ENCODE results near the gene TOP1. TPM values are rescaled to one million over a fixed set of nuclear protein-coding genes. Genes with fewer than 3 reads are reported as not detected.

The TOP1 gene
- total RNA-seq, 1 donor from 2014 or later = 17.2 TPM

DNA sequence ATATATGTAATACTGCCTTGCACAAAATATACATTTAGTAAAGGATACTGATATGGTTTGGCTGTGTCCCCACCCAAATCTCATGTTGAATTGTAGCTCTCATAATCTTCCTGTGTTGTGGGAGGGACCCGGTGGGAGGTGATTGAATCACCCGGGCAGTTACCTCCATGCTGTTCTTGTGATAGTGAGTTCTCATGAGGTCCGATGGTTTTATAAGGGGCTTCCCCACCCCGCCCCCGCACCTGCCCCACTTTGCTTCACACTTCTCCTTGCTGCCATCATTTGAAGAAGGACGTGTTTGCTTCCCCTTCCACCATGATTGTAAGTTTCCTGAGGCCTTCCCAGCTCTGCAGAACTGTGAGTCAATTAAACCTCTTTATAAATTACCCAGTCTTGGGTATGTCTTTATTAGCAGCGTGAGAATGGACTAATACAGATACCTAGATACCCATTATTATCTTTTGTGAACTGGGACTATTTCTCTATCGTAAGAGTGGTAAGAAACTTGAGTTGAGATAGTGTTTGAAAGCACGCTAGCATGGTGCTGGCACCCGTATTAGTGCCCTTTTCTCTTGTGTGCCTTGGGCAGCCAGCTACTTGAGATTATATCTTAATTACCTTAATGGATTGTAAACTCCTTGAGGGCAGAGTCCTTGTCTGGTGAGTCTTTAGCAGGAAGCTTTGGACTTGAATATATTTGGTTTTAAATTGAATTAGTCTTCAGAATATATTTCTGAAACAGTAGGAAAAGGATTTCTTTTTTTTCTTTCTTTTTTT, 25.6 kb downstream of the TOP1 start:
- Histone ChIP-seq H3K27me3 (ENCODE audit: control insufficient read depth in 3 of 3, insufficient read depth in 3 of 3, low read length in 3 of 3) (no peaks in the 10 kb centered on the region), H3K27ac (ENCODE audit: low read depth, low read length) (no peak overlapping the region), H3K4me3 (ENCODE audit: low read length in 3 of 3) (no peak overlapping the region), H3K4me1 (ENCODE audit: control insufficient read depth in 3 of 3, insufficient read depth in 3 of 3, low read length in 3 of 3) (peaks cover 26 to 35% (median 33%) of the 10 kb centered on the region in 3 donors), H3K9me3 (ENCODE audit: control insufficient read depth in 3 of 3, low read length in 3 of 3) (no peaks in the 10 kb centered on the region), H3K36me3 (ENCODE audit: control insufficient read depth in 3 of 3, insufficient read depth in 3 of 3, low read length in 3 of 3) (no peaks in the 10 kb centered on the region), H3K9ac (ENCODE audit: low read depth in 1 of 3, low read length in 3 of 3) (no peak overlapping the region)

DNA sequence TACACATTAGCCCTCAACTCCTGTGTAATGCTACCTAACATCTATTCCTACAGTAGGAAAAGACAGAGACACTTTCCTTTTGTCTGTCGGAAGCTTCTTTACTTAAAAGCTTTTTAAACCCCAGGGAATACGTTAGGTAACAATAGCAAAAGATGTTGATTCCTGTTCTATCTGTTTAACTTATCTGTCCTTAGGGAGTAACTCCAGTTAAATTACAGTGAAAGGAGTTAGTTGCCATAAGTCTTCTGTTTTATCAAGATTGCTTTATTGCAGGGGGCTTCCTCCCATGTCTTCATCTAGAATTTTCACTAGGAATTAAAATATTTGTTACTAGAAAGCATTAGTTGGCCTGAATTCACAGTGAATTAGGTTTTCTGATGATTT, 26.2 kb downstream of the TOP1 start:
- Histone ChIP-seq H3K9me3 (ENCODE audit: control insufficient read depth in 3 of 3, low read length in 3 of 3) (no peaks in the 10 kb centered on the region), H3K9ac (ENCODE audit: low read depth in 1 of 3, low read length in 3 of 3) (no peak overlapping the region), H3K4me3 (ENCODE audit: low read length in 3 of 3) (no peak overlapping the region), H3K36me3 (ENCODE audit: control insufficient read depth in 3 of 3, insufficient read depth in 3 of 3, low read length in 3 of 3) (no peaks in the 10 kb centered on the region), H3K4me1 (ENCODE audit: control insufficient read depth in 3 of 3, insufficient read depth in 3 of 3, low read length in 3 of 3) (peaks cover 22 to 31% (median 29%) of the 10 kb centered on the region in 3 donors), H3K27me3 (ENCODE audit: control insufficient read depth in 3 of 3, insufficient read depth in 3 of 3, low read length in 3 of 3) (no peaks in the 10 kb centered on the region), H3K27ac (ENCODE audit: low read depth, low read length) (no peak overlapping the region)

DNA sequence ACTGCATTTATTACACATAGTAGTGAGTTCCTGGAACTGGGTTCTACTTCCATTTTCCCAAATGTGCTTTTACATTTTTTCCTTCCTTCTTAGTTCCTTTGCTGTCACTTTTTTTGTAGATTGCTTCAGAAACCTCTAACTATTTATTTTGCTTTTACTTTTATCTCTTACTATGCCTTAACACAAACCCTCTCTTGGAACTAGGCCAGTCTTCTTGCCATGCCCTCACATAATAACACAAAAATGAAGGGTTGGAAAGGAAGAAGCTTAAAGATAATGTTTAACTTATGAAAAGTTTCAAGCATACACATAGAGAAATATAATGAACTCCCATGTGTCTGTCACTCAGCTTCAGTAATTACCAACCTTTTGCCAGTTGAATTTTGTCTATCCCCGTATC, 27.1 kb downstream of the TOP1 start:
- Histone ChIP-seq H3K27ac (ENCODE audit: low read depth, low read length) (no peak overlapping the region), H3K4me1 (ENCODE audit: control insufficient read depth in 3 of 3, insufficient read depth in 3 of 3, low read length in 3 of 3) (peaks cover 16 to 25% (median 25%) of the 10 kb centered on the region in 3 donors), H3K9me3 (ENCODE audit: control insufficient read depth in 3 of 3, low read length in 3 of 3) (no peaks in the 10 kb centered on the region)

DNA sequence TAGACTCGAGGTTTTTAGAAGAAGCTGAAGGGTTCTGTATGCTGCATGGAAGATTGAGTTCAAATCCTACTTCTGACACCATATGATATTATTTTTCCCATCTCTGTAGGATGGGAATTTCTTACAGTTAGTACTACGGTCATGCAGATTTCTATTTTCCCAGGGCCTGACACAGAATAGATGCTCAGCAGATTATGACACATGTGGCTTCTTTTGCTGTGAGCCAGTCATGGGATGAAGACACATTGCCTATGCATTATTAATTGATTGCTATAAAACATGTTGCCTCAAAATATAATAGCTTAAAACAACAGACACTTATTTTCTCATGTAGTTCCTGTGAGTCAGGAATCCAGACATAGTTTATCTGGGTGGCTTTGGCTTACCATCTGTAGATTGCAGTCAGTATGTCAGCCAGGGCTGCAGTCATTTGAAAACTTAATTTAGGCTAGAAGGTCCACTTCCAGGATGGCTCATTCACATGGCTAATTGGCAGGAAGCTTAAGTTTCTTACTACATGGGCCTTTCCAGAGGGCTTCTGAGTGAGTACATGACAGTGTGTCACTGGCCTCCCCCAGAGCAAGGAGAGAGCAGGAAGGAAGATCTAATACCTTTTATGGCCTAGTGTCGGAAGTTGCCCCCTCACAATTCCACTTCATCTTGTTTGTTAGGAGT, 29.5 kb downstream of the TOP1 start:
- Histone ChIP-seq H3K36me3 (ENCODE audit: control insufficient read depth in 3 of 3, insufficient read depth in 3 of 3, low read length in 3 of 3) (peaks cover 0 to 7% (median 4%) of the 10 kb centered on the region in 3 donors), H3K9ac (ENCODE audit: low read depth in 1 of 3, low read length in 3 of 3) (no peak overlapping the region)

More for the DNA sequence above, 27.1 kb downstream of the TOP1 start:
- H3K36me3 ChIP-seq (ENCODE audit: control insufficient read depth in 3 of 3, insufficient read depth in 3 of 3, low read length in 3 of 3) = no peaks in the 10 kb centered on the region
- H3K4me3 ChIP-seq (ENCODE audit: low read length in 3 of 3) = no peak overlapping the region
- H3K9ac ChIP-seq (ENCODE audit: low read depth in 1 of 3, low read length in 3 of 3) = no peak overlapping the region
- H3K27me3 ChIP-seq (ENCODE audit: control insufficient read depth in 3 of 3, insufficient read depth in 3 of 3, low read length in 3 of 3) = no peaks in the 10 kb centered on the region

DNA sequence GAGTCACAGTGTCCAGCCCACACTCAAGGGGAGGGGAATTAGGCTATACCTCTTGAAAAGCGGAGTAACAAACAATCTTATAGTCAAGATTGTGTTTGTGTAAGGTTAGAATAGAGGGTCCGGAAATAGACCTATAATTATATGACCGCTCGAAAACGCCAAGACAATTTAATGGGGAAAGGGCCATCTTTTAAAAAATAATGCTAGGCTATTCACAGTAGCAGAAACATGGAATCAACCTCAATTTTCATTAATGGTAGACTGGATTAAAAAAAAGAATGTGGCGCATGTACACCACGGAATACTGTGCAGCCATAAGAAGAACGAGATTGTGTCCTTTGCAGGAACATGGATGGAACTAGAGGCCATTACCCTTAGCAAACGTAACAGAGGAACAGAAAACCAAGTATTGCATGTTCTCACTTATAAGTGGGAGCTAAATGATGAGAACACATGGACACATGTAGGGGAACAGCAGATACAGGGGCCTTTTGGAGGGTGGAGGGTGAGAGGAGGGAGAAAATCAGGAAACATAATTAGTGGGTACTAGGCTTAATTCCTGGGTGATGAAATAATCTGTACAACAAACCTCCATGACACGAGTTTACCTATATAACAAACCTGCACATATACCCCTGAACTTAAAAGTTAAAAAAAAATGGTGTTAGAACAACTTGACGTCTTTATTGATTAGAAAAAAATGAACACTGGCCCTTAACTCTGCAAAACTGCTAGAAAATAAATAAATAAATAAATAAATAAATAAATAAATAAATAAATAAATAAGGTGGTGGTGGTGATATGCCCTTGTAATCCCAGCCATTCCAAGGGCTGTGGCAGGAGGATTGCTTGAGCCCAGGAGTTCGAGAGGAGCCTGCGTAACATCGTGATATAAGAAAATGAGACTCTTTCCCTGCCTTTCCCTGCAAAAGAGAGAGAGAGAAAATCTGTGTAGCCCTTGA, 30.3 kb downstream of the TOP1 start:
- peaks cover 0 to 6% (median 3%) of the 10 kb centered on the region in 3 donors for H3K4me1 ChIP-seq (ENCODE audit: control insufficient read depth in 3 of 3, insufficient read depth in 3 of 3, low read length in 3 of 3)
- H3K4me3 ChIP-seq (ENCODE audit: low read length in 3 of 3) = no peak overlapping the region
- H3K9ac ChIP-seq (ENCODE audit: low read depth in 1 of 3, low read length in 3 of 3) = no peak overlapping the region
- no peaks in the 10 kb centered on the region for H3K9me3 ChIP-seq (ENCODE audit: control insufficient read depth in 3 of 3, low read length in 3 of 3)
- no peak overlapping the region for H3K27ac ChIP-seq (ENCODE audit: low read depth, low read length)
- peaks cover 0 to 7% (median 4%) of the 10 kb centered on the region in 3 donors for H3K36me3 ChIP-seq (ENCODE audit: control insufficient read depth in 3 of 3, insufficient read depth in 3 of 3, low read length in 3 of 3)
- H3K27me3 ChIP-seq (ENCODE audit: control insufficient read depth in 3 of 3, insufficient read depth in 3 of 3, low read length in 3 of 3) = no peaks in the 10 kb centered on the region

More for the DNA sequence above, 29.5 kb downstream of the TOP1 start:
- Histone ChIP-seq H3K9me3 (ENCODE audit: control insufficient read depth in 3 of 3, low read length in 3 of 3) (no peaks in the 10 kb centered on the region), H3K4me1 (ENCODE audit: control insufficient read depth in 3 of 3, insufficient read depth in 3 of 3, low read length in 3 of 3) (peaks cover 3 to 6% (median 5%) of the 10 kb centered on the region in 3 donors), H3K4me3 (ENCODE audit: low read length in 3 of 3) (no peak overlapping the region), H3K27me3 (ENCODE audit: control insufficient read depth in 3 of 3, insufficient read depth in 3 of 3, low read length in 3 of 3) (no peaks in the 10 kb centered on the region), H3K27ac (ENCODE audit: low read depth, low read length) (no peak overlapping the region)

DNA sequence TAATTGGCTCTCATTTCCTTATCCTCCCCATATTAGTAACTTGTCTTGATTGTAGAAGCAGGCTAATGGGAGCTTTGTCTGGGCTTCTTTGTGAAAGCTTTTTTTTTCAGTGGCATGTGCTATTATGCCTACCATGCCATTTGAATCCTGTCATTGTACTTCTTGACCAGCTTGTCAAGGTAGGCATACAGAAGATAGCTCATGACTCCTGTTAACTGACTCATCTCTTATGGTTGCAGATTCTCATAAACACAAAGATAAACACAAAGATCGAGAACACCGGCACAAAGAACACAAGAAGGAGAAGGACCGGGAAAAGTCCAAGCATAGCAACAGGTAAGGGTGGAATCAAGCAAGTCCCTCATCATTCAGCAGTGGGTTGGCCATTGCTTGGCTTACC, 32.5 kb downstream of the TOP1 start:
- Histone ChIP-seq H3K27me3 (ENCODE audit: control insufficient read depth in 3 of 3, insufficient read depth in 3 of 3, low read length in 3 of 3) (no peaks in the 10 kb centered on the region), H3K36me3 (ENCODE audit: control insufficient read depth in 3 of 3, insufficient read depth in 3 of 3, low read length in 3 of 3) (peaks cover 0 to 7% (median 4%) of the 10 kb centered on the region in 3 donors), H3K4me1 (ENCODE audit: control insufficient read depth in 3 of 3, insufficient read depth in 3 of 3, low read length in 3 of 3) (peaks cover 0 to 6% (median 3%) of the 10 kb centered on the region in 3 donors), H3K4me3 (ENCODE audit: low read length in 3 of 3) (no peak overlapping the region), H3K9ac (ENCODE audit: low read depth in 1 of 3, low read length in 3 of 3) (no peak overlapping the region), H3K27ac (ENCODE audit: low read depth, low read length) (no peak overlapping the region), H3K9me3 (ENCODE audit: control insufficient read depth in 3 of 3, low read length in 3 of 3) (no peaks in the 10 kb centered on the region)

DNA sequence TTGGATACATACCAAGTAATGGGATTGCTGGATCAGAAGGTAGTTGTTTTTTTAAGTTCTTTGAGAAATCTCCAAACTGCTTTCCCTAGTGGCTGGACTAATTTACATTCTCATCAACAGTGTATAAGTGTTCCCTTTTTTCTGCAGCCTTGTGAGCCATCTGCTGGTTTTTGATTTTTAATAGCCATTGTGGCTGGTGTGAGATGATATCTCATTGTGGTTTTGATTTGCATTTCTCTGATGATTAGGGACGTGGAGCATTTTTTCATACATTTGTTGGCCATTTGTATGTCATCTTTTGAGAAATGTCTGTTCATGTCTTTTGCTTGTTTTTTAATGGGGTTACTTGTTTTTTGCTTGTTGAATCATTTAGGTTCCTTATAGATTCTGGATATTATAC, 34.8 kb downstream of the TOP1 start:
- peaks cover 0 to 15% (median 10%) of the 10 kb centered on the region in 3 donors for H3K36me3 ChIP-seq (ENCODE audit: control insufficient read depth in 3 of 3, insufficient read depth in 3 of 3, low read length in 3 of 3)
- no peaks in the 10 kb centered on the region for H3K9me3 ChIP-seq (ENCODE audit: control insufficient read depth in 3 of 3, low read length in 3 of 3)
- no peak overlapping the region for H3K4me3 ChIP-seq (ENCODE audit: low read length in 3 of 3)
- no peaks in the 10 kb centered on the region for H3K27me3 ChIP-seq (ENCODE audit: control insufficient read depth in 3 of 3, insufficient read depth in 3 of 3, low read length in 3 of 3)
- peaks cover 0 to under 1% (median 0%) of the 10 kb centered on the region in 3 donors for H3K4me1 ChIP-seq (ENCODE audit: control insufficient read depth in 3 of 3, insufficient read depth in 3 of 3, low read length in 3 of 3)
- H3K27ac ChIP-seq (ENCODE audit: low read depth, low read length) = no peak overlapping the region
- no peak overlapping the region for H3K9ac ChIP-seq (ENCODE audit: low read depth in 1 of 3, low read length in 3 of 3)

DNA sequence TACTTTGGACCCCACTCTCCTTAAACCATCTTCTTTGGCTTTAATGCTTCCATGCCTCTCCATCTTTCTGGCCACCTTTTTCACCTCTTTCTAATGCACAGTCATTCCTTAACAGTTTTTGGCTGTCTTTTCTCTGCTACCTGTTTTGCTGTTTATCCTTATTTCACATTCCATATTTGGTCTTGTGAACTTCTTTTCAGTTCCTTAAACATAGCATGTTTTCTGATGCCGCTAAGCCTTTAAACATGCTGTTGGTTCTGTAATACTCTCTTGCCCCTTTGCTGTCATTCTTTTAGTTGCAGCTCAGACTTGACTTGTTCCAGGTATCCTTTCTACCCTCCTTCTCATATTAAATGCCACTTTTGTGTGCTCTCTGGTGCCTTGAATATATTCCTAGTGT, 35.8 kb downstream of the TOP1 start:
- Histone ChIP-seq H3K27ac (ENCODE audit: low read depth, low read length) (no peak overlapping the region), H3K27me3 (ENCODE audit: control insufficient read depth in 3 of 3, insufficient read depth in 3 of 3, low read length in 3 of 3) (no peaks in the 10 kb centered on the region), H3K36me3 (ENCODE audit: control insufficient read depth in 3 of 3, insufficient read depth in 3 of 3, low read length in 3 of 3) (peaks cover 0 to 16% (median 10%) of the 10 kb centered on the region in 3 donors), H3K4me3 (ENCODE audit: low read length in 3 of 3) (no peak overlapping the region), H3K4me1 (ENCODE audit: control insufficient read depth in 3 of 3, insufficient read depth in 3 of 3, low read length in 3 of 3) (no peaks in the 10 kb centered on the region), H3K9ac (ENCODE audit: low read depth in 1 of 3, low read length in 3 of 3) (no peak overlapping the region), H3K9me3 (ENCODE audit: control insufficient read depth in 3 of 3, low read length in 3 of 3) (no peaks in the 10 kb centered on the region)

DNA sequence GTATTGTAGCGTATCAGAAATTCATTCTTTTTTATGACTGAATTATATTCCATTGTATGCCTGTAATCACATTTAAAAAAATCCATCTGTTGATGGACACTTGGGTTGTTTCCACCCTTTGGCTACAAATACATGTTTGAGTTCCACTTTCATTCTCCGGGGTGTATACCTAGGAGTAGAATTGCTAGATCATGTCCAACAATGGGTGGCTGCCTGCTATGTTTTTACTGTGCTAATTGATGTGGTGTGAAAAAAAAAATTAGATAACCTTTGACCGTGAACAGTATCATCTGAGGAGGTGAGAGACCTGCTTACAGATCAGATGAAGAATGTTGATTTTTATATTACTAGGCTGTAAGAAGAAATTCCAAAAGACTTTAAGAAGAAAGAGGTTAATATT, 37.1 kb downstream of the TOP1 start:
- H3K36me3 ChIP-seq (ENCODE audit: control insufficient read depth in 3 of 3, insufficient read depth in 3 of 3, low read length in 3 of 3) = peaks cover 0 to 16% (median 10%) of the 10 kb centered on the region in 3 donors

More for the DNA sequence above, 37.1 kb downstream of the TOP1 start:
- Histone ChIP-seq H3K4me1 (ENCODE audit: control insufficient read depth in 3 of 3, insufficient read depth in 3 of 3, low read length in 3 of 3) (no peaks in the 10 kb centered on the region), H3K27me3 (ENCODE audit: control insufficient read depth in 3 of 3, insufficient read depth in 3 of 3, low read length in 3 of 3) (no peaks in the 10 kb centered on the region), H3K9ac (ENCODE audit: low read depth in 1 of 3, low read length in 3 of 3) (no peak overlapping the region), H3K27ac (ENCODE audit: low read depth, low read length) (no peak overlapping the region), H3K9me3 (ENCODE audit: control insufficient read depth in 3 of 3, low read length in 3 of 3) (no peaks in the 10 kb centered on the region), H3K4me3 (ENCODE audit: low read length in 3 of 3) (no peak overlapping the region)

Data from skeletal muscle tissue (tissue), 4 donors.